Keratinocyte (primary cell): ENCODE results near the gene BASP1. TPM values are rescaled to one million over a fixed set of nuclear protein-coding genes. Genes with fewer than 3 reads are reported as not detected.

ENCODE experiments used
- DNase-seq: peaks from one replicate; pipeline ENCODE4 v3.0.0-alpha.2; 2011; ENCODE audit warnings: low read depth, missing footprints, low spot score
- FAIRE-seq: peaks from 2 replicates; lab custom pipeline; 2011; peaks lifted over from hg19 to GRCh38; lab: Jason Lieb, UNC
- H2AFZ ChIP-seq: 2 replicates; pipeline ENCODE4 v1.6.0; 2012; ENCODE audit warnings: low read length, control low read depth, inconsistent platforms; ENCODE audit not compliant: control insufficient read depth
- H3K27ac ChIP-seq: 2 replicates; pipeline ENCODE4 v1.5.1; 2011; ENCODE audit warnings: low read length; ENCODE audit not compliant: control insufficient read depth, insufficient read depth
- H3K27me3 ChIP-seq: 3 replicates; pipeline ENCODE4 v1.6.0; 2011; ENCODE audit warnings: low read length; ENCODE audit not compliant: control insufficient read depth, insufficient read depth; ENCODE audit errors: extremely low read depth
- H3K36me3 ChIP-seq, 2 experiments: 2 replicates in 1 of 2; 3 replicates in 1 of 2; pipeline ENCODE4 v1.5.1; 2011; ENCODE audit warnings: low read length in 2 of 2, mild to moderate bottlenecking in 1 of 2; ENCODE audit not compliant: control insufficient read depth in 2 of 2, insufficient read depth in 2 of 2; ENCODE audit errors: extremely low read depth in 1 of 2
- H3K4me1 ChIP-seq: 3 replicates; pipeline ENCODE4 v1.5.1; 2011; ENCODE audit warnings: low read length; ENCODE audit not compliant: control insufficient read depth, insufficient read depth; ENCODE audit errors: extremely low read depth
- H3K4me2 ChIP-seq: 3 replicates; pipeline ENCODE4 v1.6.0; 2011; ENCODE audit warnings: low read depth, low read length; ENCODE audit not compliant: control insufficient read depth, insufficient read depth; ENCODE audit errors: extremely low read depth
- H3K4me3 ChIP-seq, 3 experiments: fragments of 200-600 bp in 1 of 3; sonication (generic) in 1 of 3; 2 replicates in 2 of 3; 3 replicates in 1 of 3; pipeline ENCODE4 v1.5.1; 2011 to 2016; ENCODE audit warnings: low read length in 3 of 3, mild to moderate bottlenecking in 3 of 3, control low read depth in 2 of 3, inconsistent platforms in 1 of 3, low read depth in 1 of 3, mixed read lengths in 1 of 3, mixed run types in 1 of 3, moderate library complexity in 1 of 3; ENCODE audit not compliant: control insufficient read depth in 2 of 3, insufficient read depth in 2 of 3; ENCODE audit errors: extremely low read depth in 1 of 3
- H3K79me2 ChIP-seq: 2 replicates; pipeline ENCODE4 v1.6.0; 2012; ENCODE audit warnings: low read length; ENCODE audit not compliant: control insufficient read depth, insufficient read depth
- H3K9ac ChIP-seq: 3 replicates; pipeline ENCODE4 v1.6.0; 2011; ENCODE audit warnings: low read length; ENCODE audit not compliant: control insufficient read depth, insufficient read depth; ENCODE audit errors: extremely low read depth
- H3K9me1 ChIP-seq: 3 replicates; pipeline ENCODE4 v1.6.0; 2011; ENCODE audit warnings: low read length; ENCODE audit not compliant: control insufficient read depth, insufficient read depth; ENCODE audit errors: extremely low read depth
- H3K9me3 ChIP-seq: 2 replicates; pipeline ENCODE4 v1.5.1; 2012; ENCODE audit warnings: low read depth, low read length; ENCODE audit not compliant: control insufficient read depth
- H4K20me1 ChIP-seq: 3 replicates; pipeline ENCODE4 v1.6.0; 2011; ENCODE audit warnings: low read length; ENCODE audit not compliant: control insufficient read depth, insufficient read depth; ENCODE audit errors: extremely low read depth
- CTCF ChIP-seq, 3 experiments: IDR thresholded peaks in 1 of 3; conservative IDR thresholded peaks in 1 of 3; optimal IDR thresholded peaks in 1 of 3; 2 replicates in 2 of 3; 3 replicates in 1 of 3; pipeline versions ENCODE3 to v1.5.1; 2011; ENCODE audit warnings: low read length in 3 of 3, mild to moderate bottlenecking in 3 of 3, moderate library complexity in 2 of 3, control low read depth in 1 of 3, inconsistent platforms in 1 of 3; ENCODE audit not compliant: insufficient read depth in 2 of 3; ENCODE audit errors: extremely low read depth in 1 of 3
- EZH2 ChIP-seq: IDR thresholded peaks from one replicate; pipeline ENCODE4 v1.6.1; 2012; ENCODE audit warnings: inconsistent platforms, mild to moderate bottlenecking, low read length, moderate library complexity
- dilution Hi-C: fragments of 300-500 bp; cut with MboI; formaldehyde crosslinking; loops from one replicate; pipeline ENCODE4 v1.7.0; 2020; ENCODE audit warnings: low sequenced_read_pairs; ENCODE audit not compliant: extremely low pct_ligation_motif_present
- polyA plus RNA-seq, 5 experiments: library from polyadenylated mRNA; depleted of rRNA in 3 of 5; stranded (reverse) in 3 of 5; stranded (forward) in 1 of 5; unstranded in 1 of 5; fragments of >200 nt; gene quantifications; 1 replicate in 1 of 5; 2 replicates in 3 of 5; 3 replicates in 1 of 5; pipeline versions ENCODE4 v1.2.1 to v1.2.3, GENCODE V29; 2011 to 2012; ENCODE audit warnings: missing spikeins in 2 of 5, low read depth in 1 of 5, low replicate concordance in 1 of 5

The BASP1 gene
- polyA plus RNA-seq, 1 donor (not counting 4 experiments of a cell fraction or from before 2014, with no cell fraction given): 127 TPM

DNA sequence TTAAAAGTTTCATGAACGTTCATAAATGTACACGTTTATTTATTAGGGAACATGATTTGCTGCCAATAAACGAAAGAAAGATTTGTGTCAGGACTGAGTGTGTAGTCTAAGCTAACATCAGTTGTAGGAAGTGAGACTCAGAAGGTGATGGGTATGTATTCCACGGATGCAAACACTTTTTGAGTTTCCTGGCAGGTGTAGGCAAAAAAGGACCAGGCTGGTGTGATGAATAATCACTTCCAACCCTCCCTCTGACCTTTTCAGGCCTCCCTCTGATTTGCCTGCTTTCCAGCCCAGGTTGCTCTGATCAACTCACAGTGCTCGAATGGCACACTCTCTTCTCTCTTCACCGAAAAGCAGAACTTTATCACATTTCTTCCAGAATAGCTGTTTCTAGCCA is 51.8 kb downstream of the BASP1 start:
- TF ChIP-seq CTCF (optimal IDR thresholded peaks at IDR 0.05 in 1 of 3, IDR thresholded peaks at IDR 0.05 in 1 of 3, conservative IDR thresholded peaks at IDR 0.05 in 1 of 3; ENCODE audit: extremely low read depth in 1 of 3, insufficient read depth in 2 of 3, low read length in 3 of 3) (no peak), EZH2 (no peak)
- Histone ChIP-seq H4K20me1 (peaks cover 3% of the 10 kb centered on the region), H3K79me2 (peaks cover 77% of the 10 kb centered on the region)

GRCh38 chr5:17272111-17272510 is 54.7 kb downstream of the BASP1 start:
- peaks cover 3% of the 10 kb centered on the region for H4K20me1 ChIP-seq

More for the DNA sequence above, 51.8 kb downstream of the BASP1 start:
- H3K27ac ChIP-seq: no peak overlapping the region
- no peak overlapping the region for H3K4me3 ChIP-seq
- H3K4me1 ChIP-seq: no peaks in the 10 kb centered on the region
- H3K9me3 ChIP-seq: no peaks in the 10 kb centered on the region
- dilution Hi-C loops: no loop called here
- no peak for FAIRE-seq
- peaks cover 1 to 2% of the 10 kb centered on the region in 2 experiments for H3K36me3 ChIP-seq
- no peak overlapping the region for H3K4me2 ChIP-seq
- no peak overlapping the region for H2AFZ ChIP-seq
- no peak overlapping the region for H3K9ac ChIP-seq
- no peaks in the 10 kb centered on the region for H3K27me3 ChIP-seq
- H3K9me1 ChIP-seq: no peaks in the 10 kb centered on the region
- DNase-seq: no peak

More at GRCh38 chr5:17272111-17272510, 54.7 kb downstream of the BASP1 start:
- H3K4me2 ChIP-seq: no peak overlapping the region
- no peak for DNase-seq
- no peaks in the 10 kb centered on the region for H3K9me1 ChIP-seq
- FAIRE-seq: no peak
- no peak overlapping the region for H3K4me3 ChIP-seq
- H3K4me1 ChIP-seq: no peaks in the 10 kb centered on the region
- dilution Hi-C loops: no loop called here
- H3K9me3 ChIP-seq: no peaks in the 10 kb centered on the region
- H3K27ac ChIP-seq: no peak overlapping the region
- H3K79me2 ChIP-seq: peaks cover 52% of the 10 kb centered on the region
- no peak for TF ChIP-seq EZH2
- TF ChIP-seq CTCF (optimal IDR thresholded peaks at IDR 0.05 in 1 of 3, IDR thresholded peaks at IDR 0.05 in 1 of 3, conservative IDR thresholded peaks at IDR 0.05 in 1 of 3; ENCODE audit: extremely low read depth in 1 of 3, insufficient read depth in 2 of 3, low read length in 3 of 3): no peak
- H3K27me3 ChIP-seq: no peaks in the 10 kb centered on the region
- peaks cover 10 to 14% of the 10 kb centered on the region in 2 experiments for H3K36me3 ChIP-seq
- H3K9ac ChIP-seq: no peak overlapping the region
- no peak overlapping the region for H2AFZ ChIP-seq
